Cardiac muscle cell (in vitro differentiated cells and primary cell): Measurements from ENCODE around the gene HIVEP3. TPM values are rescaled to one million over a fixed set of nuclear protein-coding genes. Genes with fewer than 3 reads are reported as not detected.

Experiments
- DNase-seq, 2 donors: peaks; one replicate each; pipeline versions ENCODE4 v3.0.0 to v3.0.0-alpha.2; 2010 to 2017; ENCODE audit warnings: low read depth in 1 of 2, low spot score in 1 of 2
- H3K27ac ChIP-seq: fragments of 200-600 bp; sonication (generic); 2 replicates; pipeline ENCODE4 v1.5.1; 2016
- H3K27me3 ChIP-seq: fragments of 200-600 bp; sonication (generic); 2 replicates; pipeline ENCODE4 v1.6.0; 2016; ENCODE audit warnings: control low read depth
- H3K36me3 ChIP-seq: fragments of 200-600 bp; sonication (generic); 2 replicates; pipeline ENCODE4 v1.5.1; 2016; ENCODE audit warnings: control low read depth
- H3K4me1 ChIP-seq: fragments of 200-600 bp; sonication (generic); 2 replicates; pipeline ENCODE4 v1.8.1; 2017; ENCODE audit warnings: low read depth, mild to moderate bottlenecking, mixed run types
- H3K4me3 ChIP-seq: fragments of 200-600 bp; sonication (generic); 2 replicates; pipeline ENCODE4 v1.5.1; 2016; ENCODE audit warnings: mild to moderate bottlenecking
- H3K9me3 ChIP-seq: fragments of 200-600 bp; sonication (generic); 2 replicates; pipeline ENCODE4 v1.5.1; 2017; ENCODE audit warnings: low read depth, mild to moderate bottlenecking, control low read depth
- CTCF ChIP-seq: IDR thresholded peaks from 2 replicates; pipeline ENCODE4 v1.5.1; 2012; ENCODE audit warnings: low read depth, mild to moderate bottlenecking, low read length
- polyA plus RNA-seq: library from polyadenylated mRNA; unstranded; fragments of >200 nt; fragmentation: Nextera tagmentation; extraction: Ambion mirVana; gene quantifications from 2 replicates; pipeline ENCODE4 v1.2.1, GENCODE V29; 2016
- total RNA-seq: library from RNA; depleted of rRNA; stranded (reverse); fragments of >200 nt; gene quantifications from 2 replicates; pipeline ENCODE4 v1.2.3, GENCODE V29; 2016

Gene HIVEP3
- total and polyA plus RNA-seq, 2 experiments from 2014 or later: 0.42 to 0.62 TPM

- DNase-seq: no peak
- no peaks in the 10 kb centered on the region for H3K36me3 ChIP-seq
- H3K27me3 ChIP-seq: no peaks in the 10 kb centered on the region
- H3K9me3 ChIP-seq: no peaks in the 10 kb centered on the region
- TF ChIP-seq CTCF: no peak
- no peak overlapping the region for H3K27ac ChIP-seq
- peaks cover 5% of the 10 kb centered on the region for H3K4me1 ChIP-seq
- no peak overlapping the region for H3K4me3 ChIP-seq
Measured at GRCh38 chr1:41840592-41841246, 78.0 kb downstream of the HIVEP3 start.

GRCh38 chr1:41838266-41838665 is 80.5 kb downstream of the HIVEP3 start:
- no peak for TF ChIP-seq CTCF
- no peaks in the 10 kb centered on the region for H3K36me3 ChIP-seq

GRCh38 chr1:41837691-41838090 is 81.0 kb downstream of the HIVEP3 start:
- no peaks in the 10 kb centered on the region for H3K36me3 ChIP-seq
- H3K27ac ChIP-seq: no peak overlapping the region
- no peak overlapping the region for H3K4me3 ChIP-seq
- H3K9me3 ChIP-seq: no peaks in the 10 kb centered on the region
- H3K27me3 ChIP-seq: no peaks in the 10 kb centered on the region
- no peak for TF ChIP-seq CTCF
- DNase-seq: no peak
- H3K4me1 ChIP-seq: no peaks in the 10 kb centered on the region

More at GRCh38 chr1:41838266-41838665, 80.5 kb downstream of the HIVEP3 start:
- Histone ChIP-seq H3K27me3 (no peaks in the 10 kb centered on the region), H3K27ac (no peak overlapping the region), H3K4me3 (no peak overlapping the region), H3K9me3 (no peaks in the 10 kb centered on the region), H3K4me1 (no peaks in the 10 kb centered on the region)
- DNase-seq: no peak

GRCh38 chr1:41835485-41835884 is 83.2 kb downstream of the HIVEP3 start:
- H3K36me3 ChIP-seq: no peaks in the 10 kb centered on the region
- H3K27ac ChIP-seq: no peak overlapping the region
- no peak overlapping the region for H3K4me3 ChIP-seq
- no peak for TF ChIP-seq CTCF
- no peaks in the 10 kb centered on the region for H3K27me3 ChIP-seq
- H3K4me1 ChIP-seq: no peaks in the 10 kb centered on the region
- DNase-seq: no peak
- no peaks in the 10 kb centered on the region for H3K9me3 ChIP-seq

GRCh38 chr1:41833519-41834000 is 85.2 kb downstream of the HIVEP3 start:
- DNase-seq: no peak
- Histone ChIP-seq H3K4me1 (no peaks in the 10 kb centered on the region), H3K27ac (no peak overlapping the region), H3K36me3 (no peaks in the 10 kb centered on the region), H3K9me3 (no peaks in the 10 kb centered on the region), H3K4me3 (no peak overlapping the region), H3K27me3 (no peaks in the 10 kb centered on the region)
- no peak for TF ChIP-seq CTCF
